CD4-positive, alpha-beta T cell treated with Interleukin-6 for 4 hours (primary cell): Measurements from ENCODE around the gene RNF32.
"Not testable (repeated sequence)": the region's sequence is repeated elsewhere in the genome, so short reads cannot be mapped to it uniquely, and the experiment has no call there.

Experiments used
- DNase-seq: peaks from one replicate; pipeline ENCODE4 v3.0.0-alpha.2; 2020; ENCODE audit warnings: mixed read lengths

The RNF32 gene

DNA sequence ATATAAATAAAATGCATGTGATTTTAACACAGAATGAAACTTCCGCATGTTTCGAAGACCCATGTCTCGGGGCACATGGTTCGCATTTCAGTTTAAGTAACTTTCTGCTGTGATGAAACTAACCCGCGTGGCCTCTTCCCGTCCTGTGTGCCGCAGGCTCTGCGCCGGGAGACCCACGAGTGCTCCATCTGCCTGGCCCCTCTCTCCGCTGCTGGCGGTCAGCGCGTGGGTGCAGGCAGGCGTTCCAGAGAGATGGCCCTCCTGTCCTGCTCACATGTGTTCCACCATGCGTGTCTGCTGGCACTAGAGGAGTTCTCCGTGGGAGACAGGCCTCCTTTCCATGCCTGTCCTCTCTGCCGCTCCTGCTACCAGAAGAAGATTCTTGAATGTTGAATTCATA is 35.7 kb downstream of the RNF32 start:
- no peak for DNase-seq

GRCh38 chr7:156677374-156678054 is 36.9 kb downstream of the RNF32 start:
- DNase-seq, result no peak

DNA sequence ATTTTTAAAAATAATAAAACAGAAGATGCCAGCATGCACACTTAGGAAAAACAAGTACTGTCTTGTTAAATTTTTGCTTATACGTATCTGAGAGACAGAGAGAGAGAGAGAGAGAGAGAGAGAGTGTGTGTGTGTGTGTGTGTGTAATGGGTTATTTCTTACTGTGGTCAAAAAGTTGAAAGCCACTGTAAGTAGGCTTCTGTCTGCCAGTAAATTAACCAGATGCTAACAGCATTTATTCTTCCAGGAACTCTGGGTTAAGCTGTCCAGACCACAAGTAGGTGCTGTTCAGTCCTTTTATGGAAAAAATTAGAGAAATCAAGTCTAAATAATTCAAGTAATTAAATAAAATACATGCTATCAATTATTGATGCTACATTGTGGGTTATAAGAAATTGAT is 39.7 kb downstream of the RNF32 start:
- DNase-seq, result no peak

DNA sequence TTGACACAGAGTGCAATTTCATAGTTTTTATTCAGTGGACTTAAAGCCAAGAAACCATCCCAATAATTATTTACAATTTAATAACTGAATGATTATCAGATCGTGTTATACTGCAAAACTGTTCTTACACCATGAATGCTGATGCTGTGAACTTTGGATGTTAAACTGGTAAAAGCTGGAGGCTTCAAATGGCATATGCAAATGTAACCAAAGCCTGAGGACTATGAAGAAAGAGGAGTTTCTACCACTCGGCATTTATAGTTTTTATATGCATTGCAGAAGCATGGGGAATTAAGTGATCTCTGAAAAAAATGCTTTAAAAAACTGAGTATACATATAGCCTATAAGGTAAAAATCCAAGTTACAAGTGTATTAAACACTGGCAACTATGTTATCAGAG is 42.4 kb downstream of the RNF32 start:
- no peak for DNase-seq

- no peak for DNase-seq
Observed at GRCh38 chr7:156684251-156684650, 43.7 kb downstream of the RNF32 start.

DNA sequence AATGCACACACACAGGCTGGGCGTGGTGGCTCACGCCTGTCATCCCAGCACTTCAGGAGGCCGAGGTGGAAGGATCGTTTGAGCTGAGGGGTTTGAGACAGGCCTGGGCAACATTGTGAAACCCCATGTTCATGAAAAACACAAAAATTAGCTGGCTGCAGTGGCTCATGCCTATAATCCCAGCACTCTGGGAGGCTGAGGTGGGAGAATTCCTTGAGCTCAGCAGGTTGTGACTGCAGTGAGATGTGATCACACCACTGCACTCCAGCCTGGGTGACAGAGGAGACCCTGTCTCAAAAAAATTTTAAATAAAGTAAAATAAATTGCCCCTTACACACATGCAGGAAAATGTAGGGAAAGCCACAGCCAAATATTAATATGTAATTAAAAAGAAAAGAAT is 44.1 kb downstream of the RNF32 start:
- no peak for DNase-seq

DNA sequence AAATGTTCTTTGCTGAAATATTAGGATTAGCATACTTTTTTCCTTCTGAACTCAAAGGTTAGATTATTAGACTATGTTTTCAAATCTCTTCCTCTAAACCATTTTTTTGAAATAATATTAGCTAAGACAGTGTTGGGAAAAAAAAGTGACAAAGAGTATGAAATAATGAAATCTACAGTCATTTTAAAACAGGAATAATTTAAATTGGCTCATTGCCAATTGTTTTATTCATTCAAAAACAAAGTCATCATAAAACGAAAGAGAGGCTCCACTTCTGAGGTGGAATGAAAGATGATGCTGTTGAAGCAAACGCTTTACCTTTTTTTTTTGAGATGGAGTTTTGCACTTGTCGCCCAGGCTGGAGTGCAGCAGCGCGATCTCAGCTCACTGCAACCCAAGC is 51.2 kb downstream of the RNF32 start:
- no peak for DNase-seq

GRCh38 chr7:156692849-156693248 is 52.3 kb downstream of the RNF32 start:
- no peak for DNase-seq

- DNase-seq, result no peak
Observed at GRCh38 chr7:156693627-156694026, 53.1 kb downstream of the RNF32 start.

GRCh38 chr7:156697283-156697682 is 56.7 kb downstream of the RNF32 start:
- DNase-seq, result not testable (repeated sequence)

DNA sequence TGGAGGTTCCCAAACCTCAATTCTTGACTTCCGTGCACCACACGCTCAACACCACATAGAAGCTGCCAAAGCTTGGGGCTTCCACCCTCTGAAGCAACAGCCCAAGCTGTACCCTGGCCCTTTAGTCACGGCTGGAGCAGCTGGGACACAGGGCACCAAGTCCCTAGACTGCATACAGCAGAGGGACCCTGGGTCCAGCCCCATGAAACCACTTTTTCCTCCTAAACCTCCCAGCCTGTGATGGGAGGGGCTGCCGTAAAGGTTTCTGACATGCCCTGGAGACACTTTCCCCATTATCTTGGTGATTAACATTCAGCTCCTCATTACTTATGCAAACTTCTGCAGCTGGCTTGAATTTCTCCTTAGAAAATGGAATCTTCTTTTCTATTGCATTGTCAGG is 57.9 kb downstream of the RNF32 start:
- not testable (repeated sequence) for DNase-seq

DNA sequence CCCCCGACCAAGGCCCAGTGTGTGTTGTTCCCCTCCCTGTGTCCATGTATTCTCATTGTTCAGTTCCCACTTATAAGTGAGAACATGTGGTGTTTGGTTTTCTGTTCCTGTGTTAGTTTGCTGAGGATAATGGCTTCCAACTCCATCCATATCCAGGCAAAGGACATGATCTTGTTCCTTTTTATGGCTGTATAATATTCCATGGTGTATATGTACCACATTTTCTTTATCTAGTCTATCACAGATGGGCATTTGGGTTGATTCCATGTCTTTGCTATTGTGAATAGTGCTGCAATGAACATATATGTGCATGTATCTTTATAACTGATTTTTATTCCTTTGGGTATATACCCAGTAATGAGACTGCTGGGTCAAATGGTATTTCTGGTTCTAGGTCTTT is 61.2 kb downstream of the RNF32 start:
- not testable (repeated sequence) for DNase-seq

GRCh38 chr7:156702399-156702798 is 61.8 kb downstream of the RNF32 start:
- DNase-seq, result no peak

DNA sequence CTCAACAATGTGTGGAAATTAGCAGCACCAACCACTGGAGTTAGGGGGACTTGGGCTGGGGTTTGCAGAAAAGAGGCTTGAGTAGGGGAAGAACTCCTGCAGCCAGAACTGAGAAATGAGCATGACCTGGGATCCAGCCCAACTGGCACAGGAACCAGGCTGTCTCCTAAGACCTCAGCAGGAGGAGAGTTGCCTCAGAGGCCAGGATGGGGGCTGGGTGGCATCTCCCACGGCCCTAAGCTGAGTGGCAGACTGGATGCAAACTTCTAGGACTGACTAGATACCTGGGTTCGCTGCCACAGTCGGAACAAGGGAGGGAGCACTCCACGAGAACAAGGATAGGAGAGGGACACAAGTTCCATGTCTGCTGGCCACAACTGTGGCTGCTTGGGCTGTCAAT is 62.6 kb downstream of the RNF32 start:
- no peak for DNase-seq

DNA sequence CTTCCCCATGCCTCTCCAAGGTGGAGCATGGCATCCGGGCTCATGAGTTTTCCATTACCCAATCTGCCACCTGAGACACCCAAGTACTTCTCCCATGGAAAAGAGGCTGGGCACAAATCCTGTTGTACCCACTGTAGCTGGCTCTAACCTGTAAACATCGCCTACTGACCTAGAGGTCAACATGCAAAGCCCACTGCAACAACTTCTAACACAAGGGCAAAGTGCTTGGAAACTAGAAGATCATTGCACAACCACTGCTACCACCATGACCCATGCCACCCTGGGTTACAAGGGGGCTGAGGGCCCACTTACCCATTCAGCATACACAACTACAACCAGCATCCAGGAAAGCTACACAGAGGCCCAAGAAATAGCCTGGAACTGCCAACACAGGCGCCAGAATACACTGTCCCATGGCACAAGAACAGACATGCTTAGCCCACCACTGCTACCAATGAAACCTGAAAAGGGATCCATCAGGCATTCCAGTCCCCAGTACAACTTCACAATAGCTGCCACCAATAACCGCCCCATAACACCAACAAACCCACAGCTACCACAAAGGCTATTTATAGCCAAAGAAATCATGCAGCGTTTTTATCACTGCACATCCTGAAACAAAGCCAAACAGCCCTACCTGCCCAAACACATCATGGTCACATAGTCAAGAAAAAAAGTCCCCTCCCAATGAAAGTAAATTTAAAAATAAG is 63.4 kb downstream of the RNF32 start:
- no peak for DNase-seq

- DNase-seq, result no peak
Observed at GRCh38 chr7:156722043-156722826, 81.7 kb downstream of the RNF32 start.

DNA sequence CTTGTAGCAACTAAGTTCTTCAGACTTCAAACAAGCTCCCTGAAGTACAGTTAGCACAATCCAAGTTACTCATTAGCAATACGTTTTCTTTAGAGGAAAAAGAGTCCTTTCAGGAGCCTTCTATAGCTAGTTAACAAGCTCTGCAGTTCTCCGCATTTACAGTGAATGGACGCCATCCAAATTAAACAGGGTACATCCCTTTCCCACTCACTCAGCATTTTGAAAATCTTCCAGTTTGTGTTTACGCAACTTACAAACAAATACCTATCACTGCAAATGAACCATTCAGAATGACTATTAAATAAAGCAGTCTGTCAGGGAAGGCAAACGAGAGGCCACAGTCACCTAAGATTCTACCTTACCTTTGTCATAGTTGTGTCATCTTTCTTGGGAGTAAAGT is 84.5 kb downstream of the RNF32 start:
- no peak for DNase-seq

DNA sequence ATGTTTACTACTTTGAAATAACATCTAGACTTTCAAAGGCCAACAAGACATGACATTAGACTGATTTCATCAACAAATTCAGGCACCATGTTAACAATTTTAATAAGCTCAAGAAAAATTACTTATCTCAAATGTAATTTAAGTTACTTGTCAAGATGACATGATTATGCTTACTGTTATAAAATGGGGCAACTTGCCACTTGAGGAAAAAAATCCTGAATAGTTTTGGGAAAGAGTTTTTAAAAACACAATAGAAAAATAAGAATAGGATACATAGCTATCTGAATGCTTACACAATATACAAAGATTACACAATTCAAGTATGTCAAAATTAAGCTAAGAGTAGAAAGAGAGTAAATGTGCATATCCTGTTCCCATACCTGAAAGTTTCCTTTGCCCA is 85.4 kb downstream of the RNF32 start:
- no peak for DNase-seq
